GM12878 (cell line): ENCODE data around the gene REST. TPM values are rescaled to one million over a fixed set of nuclear protein-coding genes. Genes with fewer than 3 reads are reported as not detected.

Source experiments
- ASH2L ChIP-seq: fragments of 300-600, 200-600 bp; sonication (generic); IDR thresholded peaks from 2 replicates; pipeline ENCODE4 v1.6.1; 2017; ENCODE audit warnings: low read depth, mild to moderate bottlenecking, borderline replicate concordance
- CHD1 ChIP-seq: IDR thresholded peaks from 2 replicates; pipeline ENCODE4 v1.6.1; 2012; ENCODE audit warnings: low read depth, low read length, improper control_type of control experiment
- ELK1 ChIP-seq: IDR thresholded peaks from 2 replicates; pipeline ENCODE4 v1.6.1; 2012; ENCODE audit warnings: low read depth, low read length, improper control_type of control experiment
- ESRRA ChIP-seq: IDR thresholded peaks from 2 replicates; pipeline ENCODE4 v1.6.1; 2012; ENCODE audit warnings: mild to moderate bottlenecking, low read length, improper control_type of control experiment
- FOXK2 ChIP-seq: fragments of 450-650 bp; IDR thresholded peaks from 2 replicates; pipeline ENCODE4 v1.6.1; 2017; ENCODE audit warnings: mild to moderate bottlenecking, moderate library complexity
- GATAD2B ChIP-seq: fragments of 450-650 bp; conservative IDR thresholded peaks from 2 replicates; pipeline ENCODE4 v1.6.1; 2017; ENCODE audit warnings: low read depth, mild to moderate bottlenecking, moderate library complexity
- IKZF2 ChIP-seq, 2 experiments: fragments of 450-650 bp; IDR thresholded peaks; 2 replicates each; pipeline ENCODE4 v1.6.1; 2017; ENCODE audit warnings: mild to moderate bottlenecking in 2 of 2, moderate library complexity in 2 of 2
- IRF4 ChIP-seq: IDR thresholded peaks from 2 replicates; pipeline ENCODE4 v1.6.1; 2011; ENCODE audit warnings: low read depth, low read length
- KDM1A ChIP-seq: fragments of 200-600 bp; sonication (generic); IDR thresholded peaks from 2 replicates; pipeline ENCODE4 v1.6.1; 2016; ENCODE audit warnings: borderline replicate concordance
- NBN ChIP-seq: fragments of 450-650 bp; IDR thresholded peaks from 2 replicates; pipeline ENCODE4 v1.6.1; 2016
- NFYA ChIP-seq: IDR thresholded peaks from 2 replicates; pipeline ENCODE4 v1.6.1; 2011; ENCODE audit warnings: low read depth, mild to moderate bottlenecking, low read length, improper control_type of control experiment, borderline replicate concordance
- NKRF ChIP-seq: fragments of 450-650 bp; conservative IDR thresholded peaks from 2 replicates; pipeline ENCODE4 v1.6.1; 2017; ENCODE audit warnings: mild to moderate bottlenecking, moderate library complexity
- NR2F1 ChIP-seq: fragments of 450-650 bp; conservative IDR thresholded peaks from 2 replicates; pipeline ENCODE4 v1.6.1; 2017; ENCODE audit warnings: mild to moderate bottlenecking
- PAX8 ChIP-seq: fragments of 450-650 bp; IDR thresholded peaks from 2 replicates; pipeline ENCODE4 v1.6.1; 2017; ENCODE audit warnings: mild to moderate bottlenecking, moderate library complexity
- REST ChIP-seq: IDR thresholded peaks from 2 replicates; pipeline ENCODE4 v1.6.1; 2012; ENCODE audit warnings: mild to moderate bottlenecking, low read depth, low read length
- SIX5 ChIP-seq: IDR thresholded peaks from 2 replicates; pipeline ENCODE4 v1.6.1; 2011; ENCODE audit warnings: mild to moderate bottlenecking, low read depth, low read length, moderate library complexity; ENCODE audit not compliant: severe bottlenecking
- STAT1 ChIP-seq: fragments of 450-650 bp; conservative IDR thresholded peaks from 2 replicates; pipeline ENCODE4 v1.6.1; 2014; ENCODE audit warnings: antibody characterized with exemption, mild to moderate bottlenecking
- ZNF384 ChIP-seq: IDR thresholded peaks from 2 replicates; pipeline ENCODE4 v1.6.1; 2012; ENCODE audit warnings: low read depth, mild to moderate bottlenecking, low read length, improper control_type of control experiment, borderline replicate concordance
- ZNF687 ChIP-seq: fragments of 450-650 bp; IDR thresholded peaks from 2 replicates; pipeline ENCODE4 v1.6.1; 2017; ENCODE audit warnings: mild to moderate bottlenecking, moderate library complexity
- polyA plus RNA-seq, 11 experiments: library from polyadenylated mRNA; depleted of rRNA in 4 of 11; unstranded in 6 of 11; stranded (reverse) in 5 of 11; fragments of >200 nt; fragmentation: Nextera tagmentation in 4 of 11; fragmentation: Illumina TruSeq in 1 of 11; extraction: Ambion mirVana in 4 of 11; extraction: Trizol in 1 of 11; gene quantifications; 1 replicate in 1 of 11; 2 replicates in 10 of 11; pipeline versions ENCODE4 v1.2.1 to v1.2.3, GENCODE V29; 2011 to 2016; ENCODE audit warnings: inconsistent platforms in 2 of 11, missing spikeins in 2 of 11, low read depth in 1 of 11
- total RNA-seq, 4 experiments: library from RNA; depleted of rRNA in 3 of 4; stranded (reverse); fragments of >200 nt in 3 of 4; fragmentation: Illumina TruSeq in 1 of 4; extraction: Trizol in 1 of 4; gene quantifications; 2 replicates each; pipeline versions ENCODE4 v1.2.1 to v1.2.3, GENCODE V29; 2013 to 2021

The REST gene
- total and polyA plus RNA-seq, 10 of the 15 experiments (the other 5 are each of a cell fraction or from before 2014, with no cell fraction given): 3.7 to 36.3 (median 20.4) TPM

GRCh38 chr4:56908206-56909085, 746 bp downstream of the REST start (continued):
- TF ChIP-seq GATAD2B: peak; percentile 92
- no peak for TF ChIP-seq NBN
- TF ChIP-seq PAX8: no peak
- TF ChIP-seq STAT1: no peak
- TF ChIP-seq SIX5: no peak
- 0 out of 2 replicates have a peak, but pooled peaks have one; percentile 37 for TF ChIP-seq ELK1
- no peak for TF ChIP-seq ZNF384
- no peak for TF ChIP-seq CHD1
- peak; percentile 91 for TF ChIP-seq NKRF
- TF ChIP-seq NR2F1: peak; percentile 76
- TF ChIP-seq ZNF687: 0 out of 2 replicates have a peak, but pooled peaks have one; percentile 55
- no peak for TF ChIP-seq IRF4
- no peak for TF ChIP-seq FOXK2
- TF ChIP-seq ASH2L: no peak
- peak; percentile 81 for TF ChIP-seq REST
- no peak for TF ChIP-seq IKZF2 (IDR thresholded peaks at IDR 0.05)
- TF ChIP-seq NFYA: no peak
- no peak for TF ChIP-seq ESRRA
- TF ChIP-seq KDM1A: no peak
